B cell (primary cell): ENCODE data around the gene CDK11A. TPM values are rescaled to one million over a fixed set of nuclear protein-coding genes. Genes with fewer than 3 reads are reported as not detected.
"Not testable (repeated sequence)": the region's sequence is repeated elsewhere in the genome, so short reads cannot be mapped to it uniquely, and the experiment has no call there.

ENCODE experiments used
- ATAC-seq: fragments of 200-7000 bp; cut with Tn5 transposase; one replicate; pipeline ENCODE4 v1.10.0; 2021; ENCODE audit warnings: low read depth, mild to moderate bottlenecking, moderate number of reproducible peaks, moderate library complexity
- CTCF ChIA-PET: fragments of 350-600 bp; sonication (Branson Sonifier 250); formaldehyde crosslinking; loops from one replicate; lab custom pipeline; 2021; ENCODE audit warnings: antibody characterized with exemption, inconsistent platforms; lab: Charles Lee
- POLR2A ChIA-PET: fragments of 350-600 bp; sonication (Branson Sonifier 250); formaldehyde crosslinking; loops from one replicate; lab custom pipeline; 2021; ENCODE audit warnings: antibody characterized with exemption; lab: Charles Lee
- DNase-seq: peaks from one replicate; pipeline ENCODE4 v3.0.0; 2013
- H2AFZ ChIP-seq: 2 replicates; pipeline ENCODE4 v1.6.1; 2012; ENCODE audit warnings: mild to moderate bottlenecking, low read depth, low read length; ENCODE audit not compliant: insufficient read depth, poor library complexity, severe bottlenecking
- H3K27ac ChIP-seq, 2 donors: 1 replicate in 1 of 2; 2 replicates in 1 of 2; pipeline ENCODE4 v1.5.1; 2012 to 2013; ENCODE audit warnings: low read length in 2 of 2, mild to moderate bottlenecking in 2 of 2, moderate library complexity in 1 of 2
- H3K27me3 ChIP-seq, 4 experiments: fragments of 200-600 bp in 1 of 4; sonication (generic) in 1 of 4; replicated peaks in 1 of 4; 1 replicate in 2 of 4; 2 replicates in 2 of 4; pipeline versions ENCODE4 v1.6.1 to v1.7.0; 2013 to 2016; ENCODE audit warnings: low read length in 3 of 4, mild to moderate bottlenecking in 2 of 4, mixed read lengths in 1 of 4, moderate library complexity in 1 of 4; ENCODE audit not compliant: insufficient read depth in 4 of 4, control insufficient read depth in 3 of 4; ENCODE audit errors: control extremely low read depth in 1 of 4
- H3K36me3 ChIP-seq, 2 experiments: replicated peaks in 1 of 2; 1 replicate in 1 of 2; 2 replicates in 1 of 2; pipeline versions ENCODE4 v1.6.1 to v1.7.1; 2013; ENCODE audit warnings: low read length in 1 of 2; ENCODE audit not compliant: insufficient read depth in 2 of 2, control insufficient read depth in 1 of 2; ENCODE audit errors: control extremely low read depth in 1 of 2, extremely low read depth in 1 of 2
- H3K4me1 ChIP-seq, 2 donors: fragments of 200-600 bp in 1 of 2; sonication (generic) in 1 of 2; 1 replicate in 1 of 2; 2 replicates in 1 of 2; pipeline versions ENCODE4 v1.5.1 to v1.6.1; 2013 to 2017; ENCODE audit warnings: low read length in 2 of 2; ENCODE audit not compliant: control insufficient read depth in 2 of 2, insufficient read depth in 2 of 2
- H3K4me2 ChIP-seq: replicated peaks from 2 replicates; pipeline ENCODE3; 2012; ENCODE audit warnings: mild to moderate bottlenecking, low read depth, low read length; ENCODE audit not compliant: poor library complexity, severe bottlenecking
- H3K4me3 ChIP-seq, 5 experiments: fragments of 200-600 bp in 1 of 5; sonication (generic) in 1 of 5; 1 replicate in 3 of 5; 2 replicates in 2 of 5; pipeline versions ENCODE4 v1.5.1 to v1.7.0; 2011 to 2016; ENCODE audit warnings: low read length in 4 of 5, mild to moderate bottlenecking in 4 of 5, low read depth in 2 of 5, control low read depth in 1 of 5, moderate library complexity in 1 of 5; ENCODE audit not compliant: insufficient read depth in 1 of 5; ENCODE audit errors: control extremely low read depth in 1 of 5, extremely low read depth in 1 of 5
- H3K79me2 ChIP-seq: fragments of 200-600 bp; sonication (generic); one replicate; pipeline ENCODE4 v1.6.0; 2016; ENCODE audit warnings: low read length; ENCODE audit not compliant: control insufficient read depth, insufficient read depth
- H3K9ac ChIP-seq: fragments of 200-600 bp; sonication (generic); 2 replicates; pipeline ENCODE4 v1.6.1; 2017; ENCODE audit warnings: mild to moderate bottlenecking, low read length, moderate library complexity
- H3K9me3 ChIP-seq, 3 donors: one replicate each; pipeline versions ENCODE4 v1.6.1 to v1.7.1; 2013; ENCODE audit warnings: low read length in 2 of 3; ENCODE audit not compliant: control insufficient read depth in 2 of 3, insufficient read depth in 1 of 3; ENCODE audit errors: control extremely low read depth in 1 of 3
- H4K20me1 ChIP-seq: 2 replicates; pipeline ENCODE4 v1.6.0; 2012; ENCODE audit warnings: mild to moderate bottlenecking, low read length; ENCODE audit not compliant: insufficient read depth, control insufficient read depth, poor library complexity, severe bottlenecking
- H3K27ac Mint-ChIP-seq: one replicate; pipeline ENCODE4 v1.8.0; 2021; ENCODE audit warnings: mixed read lengths
- H3K27me3 Mint-ChIP-seq: one replicate; pipeline ENCODE4 v1.8.0; 2021; ENCODE audit warnings: mixed read lengths
- H3K4me1 Mint-ChIP-seq: one replicate; pipeline ENCODE4 v1.8.0; 2021; ENCODE audit warnings: mixed read lengths
- H3K4me3 Mint-ChIP-seq: one replicate; pipeline ENCODE4 v1.8.0; 2021; ENCODE audit warnings: mixed read lengths
- H3K9me3 Mint-ChIP-seq: one replicate; pipeline ENCODE4 v1.8.0; 2022; ENCODE audit warnings: mixed read lengths; ENCODE audit not compliant: insufficient read depth
- WGBS: methylation state at CpG from one replicate; pipeline ENCODE4 v1.1.5; 2013; ENCODE audit warnings: missing lambda C conversion rate; ENCODE audit not compliant: insufficient coverage; 5-methylcytosine and 5-hydroxymethylcytosine counted together
- intact Hi-C: fragments of 100-400 bp; cut with micrococcal nuclease; formaldehyde crosslinking; loops from one replicate; pipeline ENCODE4 v1.10.0; 2022
- polyA plus RNA-seq: library from polyadenylated mRNA; depleted of rRNA; stranded (reverse); fragments of >200 nt; gene quantifications from 2 replicates; pipeline ENCODE4 v1.2.3, GENCODE V29; 2012
- total RNA-seq, 2 donors: library from RNA; stranded (reverse); fragments of 120-200 nt in 1 of 2; gene quantifications; 1 replicate in 1 of 2; 2 replicates in 1 of 2; pipeline versions ENCODE4 v1.2.3 to v1.2.4, GENCODE V29; 2013 to 2022

Gene CDK11A
- total and polyA plus RNA-seq, 2 donors (not counting 1 experiment from before 2014, with no cell fraction given): 82.1 to 138 TPM

GRCh38 chr1:1696431-1697357, 27.5 kb downstream of the CDK11A start:
- H4K20me1 ChIP-seq, H3K27me3 Mint-ChIP-seq, H2AFZ ChIP-seq, H3K36me3 ChIP-seq, POLR2A ChIA-PET, DNase-seq, H3K27me3 ChIP-seq, intact Hi-C loops, H3K9me3 ChIP-seq, H3K4me3 Mint-ChIP-seq, H3K9me3 Mint-ChIP-seq, H3K4me1 Mint-ChIP-seq, H3K9ac ChIP-seq, H3K4me2 ChIP-seq, CTCF ChIA-PET, H3K79me2 ChIP-seq, ATAC-seq, H3K4me3 ChIP-seq, H3K27ac Mint-ChIP-seq, H3K27ac ChIP-seq: not testable (repeated sequence)
- 99% methylated on average over 6 of the region's 23 CpGs for WGBS
- H3K4me1 ChIP-seq: peaks cover 0 to 12% of the 10 kb centered on the region in 2 donors

DNA sequence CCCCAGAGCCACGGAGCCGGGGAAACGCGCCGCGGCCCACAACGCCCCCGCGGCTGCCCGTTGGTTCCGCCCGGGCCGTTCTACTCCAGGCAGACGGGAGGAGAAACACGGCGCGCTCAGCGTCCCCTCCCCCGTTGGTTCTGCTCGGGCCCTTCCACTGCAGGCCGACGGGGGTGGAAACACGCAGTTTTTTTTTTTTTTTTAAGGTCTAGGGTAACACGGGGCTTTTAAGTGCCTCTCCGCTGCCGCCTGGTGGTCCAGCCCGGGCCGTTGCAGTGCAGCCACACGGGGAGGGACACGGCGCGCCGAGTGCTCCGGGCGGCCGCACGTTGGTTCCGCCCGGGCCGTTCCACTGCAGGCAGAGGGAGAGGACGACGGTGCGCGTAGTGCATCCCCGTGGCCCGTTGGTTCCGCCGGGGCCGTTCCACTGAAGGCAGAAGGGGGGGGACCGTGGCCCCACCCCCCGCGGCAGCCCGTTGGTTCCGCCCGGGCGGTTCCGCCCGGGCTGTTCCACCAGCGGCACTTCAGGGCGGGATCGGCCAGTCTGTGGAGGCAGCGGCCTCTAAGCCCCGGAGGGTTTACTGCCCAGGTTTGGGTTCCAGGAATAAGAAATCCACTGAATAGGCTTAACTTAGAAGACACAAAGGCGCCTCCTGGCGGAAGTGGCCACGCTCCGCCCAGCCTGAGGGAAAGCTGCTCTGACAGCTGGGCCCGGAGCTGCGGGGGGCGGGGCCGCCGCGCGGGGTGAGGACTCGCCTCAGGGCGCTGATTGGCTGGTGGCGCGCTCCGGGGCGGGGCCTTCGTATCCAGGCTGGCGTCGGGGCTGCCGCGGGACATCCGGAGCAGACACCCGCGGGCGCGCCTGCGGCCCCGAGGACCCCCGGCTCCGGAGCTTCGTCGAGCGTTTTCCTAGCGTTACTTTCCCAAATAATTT, 31.2 kb downstream of the CDK11A start, which contains the start of gene SLC35E2B:
Gene SLC35E2B, minus strand, starts transcription at position 82 of the 934 bp plus-strand sequence. CDS start 16,096 bp downstream, outside the sequence.
- H3K4me3 ChIP-seq: peak within 1 kb of the TSS in 4 of 5 experiments; percentile 44 to 60 (median 52)

GRCh38 chr1:1692324-1692713, 31.8 kb downstream of the CDK11A start:
- peak overlapping the region; percentile 64 for H2AFZ ChIP-seq
- POLR2A ChIA-PET, H3K36me3 ChIP-seq, H3K27me3 ChIP-seq, CTCF ChIA-PET, H3K27me3 Mint-ChIP-seq, H4K20me1 ChIP-seq, H3K9me3 ChIP-seq, H3K9me3 Mint-ChIP-seq, H3K4me2 ChIP-seq, intact Hi-C loops: not testable (repeated sequence)
- peaks cover 15% of the 10 kb centered on the region for H3K79me2 ChIP-seq
- Mint-ChIP-seq H3K4me1 (peaks cover 12% of the 10 kb centered on the region), H3K4me3 (peak overlapping the region; percentile 71), H3K27ac (peak overlapping the region; percentile 78)
- peak; percentile 63 for ATAC-seq
- H3K27ac ChIP-seq: peak overlapping the region; percentile 60 to 95
- peaks cover 0 to 12% of the 10 kb centered on the region in 2 donors for H3K4me1 ChIP-seq
- peak; percentile 83 for DNase-seq
- WGBS: 0% methylated on average over 21 of the region's 45 CpGs
- H3K9ac ChIP-seq: peak overlapping the region; percentile 62
- peak overlapping the region in 4 of 5 experiments; percentile 44 to 60 (median 52) for H3K4me3 ChIP-seq

More for the DNA sequence above, 31.2 kb downstream of the CDK11A start, which contains the start of gene SLC35E2B:
- H3K9ac ChIP-seq: peak within 1 kb of the TSS; percentile 62
- H3K4me1 ChIP-seq: peaks cover 0 to 12% of the 10 kb centered on the region in 2 donors
- POLR2A ChIA-PET, H4K20me1 ChIP-seq, CTCF ChIA-PET, H3K79me2 ChIP-seq, H3K9me3 ChIP-seq, H3K36me3 ChIP-seq, intact Hi-C loops, H3K4me1 Mint-ChIP-seq, H3K27me3 Mint-ChIP-seq, H3K9me3 Mint-ChIP-seq, H3K27me3 ChIP-seq: not testable (repeated sequence)
- peak within 1 kb of the TSS; percentile 33 for H3K4me2 ChIP-seq
- DNase-seq (peak; percentile 97), ATAC-seq (peak; percentile 75)
- H2AFZ ChIP-seq: peak within 1 kb of the TSS; percentile 64
- H3K27ac ChIP-seq: peak within 1 kb of the TSS; percentile 90 to 95
- peak within 1 kb of the TSS; percentile 78 for H3K27ac Mint-ChIP-seq
- 0% methylated on average over 16 of the region's 98 CpGs for WGBS
- H3K4me3 Mint-ChIP-seq: peak within 1 kb of the TSS; percentile 71
